SU-DHL-6 (cell line): ENCODE measurements around the gene ARHGAP30.
"Not testable (repeated sequence)": the region's sequence is repeated elsewhere in the genome, so short reads cannot be mapped to it uniquely, and the experiment has no call there.

Experiments
- CTCF ChIP-seq: fragments of 200-600 bp; sonication (generic); IDR thresholded peaks from one replicate; pipeline ENCODE4 v1.5.1; 2017; ENCODE audit warnings: antibody characterized with exemption, mild to moderate bottlenecking, low read length, moderate library complexity; ENCODE audit not compliant: insufficient read depth, poor library complexity, severe bottlenecking
- EZH2phosphoT487 ChIP-seq: fragments of 200-600 bp; sonication (generic), shearing (Covaris generic); conservative IDR thresholded peaks from 2 replicates; pipeline ENCODE4 v1.6.1; 2018; ENCODE audit warnings: mild to moderate bottlenecking, antibody characterized with exemption, low read length, moderate library complexity, mixed read lengths

DNA sequence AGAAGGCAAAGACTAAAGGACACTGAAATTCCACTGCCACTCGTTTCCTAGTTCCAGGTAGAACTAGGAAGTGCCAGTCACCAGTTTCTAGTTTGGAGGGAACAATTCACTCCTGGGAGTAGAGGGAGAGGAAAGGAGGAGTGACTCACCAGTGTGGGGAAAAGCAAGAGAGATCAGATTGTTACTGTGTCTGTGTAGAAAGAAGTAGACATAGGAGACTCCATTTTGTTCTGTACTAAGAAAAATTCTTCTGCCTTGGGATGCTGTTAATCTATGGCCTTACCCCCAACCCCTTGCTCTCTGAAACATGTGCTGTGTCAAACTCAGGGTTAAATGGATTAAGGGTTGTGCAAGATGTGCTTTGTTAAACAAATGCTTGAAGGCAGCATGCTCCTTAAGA lies 53.0 kb downstream of the ARHGAP30 start:
- TF ChIP-seq CTCF, EZH2phosphoT487: not testable (repeated sequence)
